NCI-H526 treated with DMSO at 0.1 percent for 48 hours (cell line): ENCODE measurements around the gene GCKR.
"Not testable (repeated sequence)": the region's sequence is repeated elsewhere in the genome, so short reads cannot be mapped to it uniquely, and the experiment has no call there.

Experiments
- DNase-seq: peaks from one replicate; lab custom pipeline; 2025; lab: John Stamatoyannopoulos, UW

Gene GCKR

GRCh38 chr2:27507293-27507692, 10.7 kb downstream of the GCKR start:
- no peak for DNase-seq

- DNase-seq, result no peak
Observed at GRCh38 chr2:27509326-27509725, 12.7 kb downstream of the GCKR start.

- no peak for DNase-seq
Observed at GRCh38 chr2:27518113-27518781, 21.6 kb downstream of the GCKR start.

- no peak for DNase-seq
Observed at GRCh38 chr2:27518782-27519113, 22.1 kb downstream of the GCKR start.

GRCh38 chr2:27520316-27520715, 23.7 kb downstream of the GCKR start:
- no peak for DNase-seq

- no peak for DNase-seq
Observed at GRCh38 chr2:27522400-27522945, 25.8 kb downstream of the GCKR start.

- DNase-seq, result no peak
Observed at GRCh38 chr2:27527182-27527581, 30.5 kb downstream of the GCKR start.

GRCh38 chr2:27531983-27532382, 35.3 kb downstream of the GCKR start:
- no peak for DNase-seq

- no peak for DNase-seq
Observed at GRCh38 chr2:27537287-27537686, 40.6 kb downstream of the GCKR start.

GRCh38 chr2:27538839-27539450, 42.3 kb downstream of the GCKR start:
- not testable (repeated sequence) for DNase-seq

- DNase-seq, result not testable (repeated sequence)
Observed at GRCh38 chr2:27539649-27540048, 43.0 kb downstream of the GCKR start.

GRCh38 chr2:27544143-27544821, 47.6 kb downstream of the GCKR start:
- no peak for DNase-seq

GRCh38 chr2:27545348-27546141, 48.9 kb downstream of the GCKR start:
- no peak for DNase-seq

- no peak for DNase-seq
Observed at GRCh38 chr2:27549303-27549702, 52.7 kb downstream of the GCKR start.

- no peak for DNase-seq
Observed at GRCh38 chr2:27551514-27551913, 54.9 kb downstream of the GCKR start.

GRCh38 chr2:27552941-27553340, 56.3 kb downstream of the GCKR start:
- no peak for DNase-seq

- DNase-seq, result not testable (repeated sequence)
Observed at GRCh38 chr2:27554451-27554850, 57.8 kb downstream of the GCKR start.

- DNase-seq, result no peak
Observed at GRCh38 chr2:27559228-27559627, 62.6 kb downstream of the GCKR start.

- DNase-seq, result no peak
Observed at GRCh38 chr2:27561060-27561459, 64.4 kb downstream of the GCKR start.

- DNase-seq, result no peak
Observed at GRCh38 chr2:27566628-27567027, 70.0 kb downstream of the GCKR start.

- DNase-seq, result no peak
Observed at GRCh38 chr2:27569398-27569797, 72.8 kb downstream of the GCKR start.

- DNase-seq, result no peak
Observed at GRCh38 chr2:27571197-27571596, 74.6 kb downstream of the GCKR start.
